Omental fat pad (tissue), 4 donors: ENCODE results near the gene TOX2. TPM values are rescaled to one million over a fixed set of nuclear protein-coding genes. Genes with fewer than 3 reads are reported as not detected.

Source experiments
- ATAC-seq: fragments of 150-250 bp; one replicate; pipeline ENCODE4 v1.9.1; 2016; ENCODE audit warnings: mild to moderate bottlenecking, moderate library complexity; ENCODE audit not compliant: low FRiP score
- DNase-seq: peaks from one replicate; pipeline ENCODE4 v3.0.0-alpha.2; 2019; ENCODE audit warnings: low spot score
- total RNA-seq, 4 donors: library from RNA; depleted of rRNA; stranded (reverse); fragments of >200 nt; gene quantifications; one replicate each; pipeline ENCODE4 v1.1.0, GENCODE V29; 2016
- TF ChIP-seq, protein P1 (sequence below), 3 donors: fragments of 450-650 bp; IDR thresholded peaks; one replicate each; pipeline ENCODE4 v1.5.1; 2016 to 2017; ENCODE audit warnings: antibody characterized with exemption in 3 of 3, mild to moderate bottlenecking in 3 of 3, moderate library complexity in 2 of 3

The TOX2 gene
- total RNA-seq, 4 donors from 2014 or later: 0.44 to 7.1 (median 1.0) TPM

GRCh38 chr20:44065401-44066340, 151.0 kb downstream of the TOX2 start:
- TF ChIP-seq, protein P1, sequence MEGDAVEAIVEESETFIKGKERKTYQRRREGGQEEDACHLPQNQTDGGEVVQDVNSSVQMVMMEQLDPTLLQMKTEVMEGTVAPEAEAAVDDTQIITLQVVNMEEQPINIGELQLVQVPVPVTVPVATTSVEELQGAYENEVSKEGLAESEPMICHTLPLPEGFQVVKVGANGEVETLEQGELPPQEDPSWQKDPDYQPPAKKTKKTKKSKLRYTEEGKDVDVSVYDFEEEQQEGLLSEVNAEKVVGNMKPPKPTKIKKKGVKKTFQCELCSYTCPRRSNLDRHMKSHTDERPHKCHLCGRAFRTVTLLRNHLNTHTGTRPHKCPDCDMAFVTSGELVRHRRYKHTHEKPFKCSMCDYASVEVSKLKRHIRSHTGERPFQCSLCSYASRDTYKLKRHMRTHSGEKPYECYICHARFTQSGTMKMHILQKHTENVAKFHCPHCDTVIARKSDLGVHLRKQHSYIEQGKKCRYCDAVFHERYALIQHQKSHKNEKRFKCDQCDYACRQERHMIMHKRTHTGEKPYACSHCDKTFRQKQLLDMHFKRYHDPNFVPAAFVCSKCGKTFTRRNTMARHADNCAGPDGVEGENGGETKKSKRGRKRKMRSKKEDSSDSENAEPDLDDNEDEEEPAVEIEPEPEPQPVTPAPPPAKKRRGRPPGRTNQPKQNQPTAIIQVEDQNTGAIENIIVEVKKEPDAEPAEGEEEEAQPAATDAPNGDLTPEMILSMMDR (IDR thresholded peaks at IDR 0.05): no peak
- DNase-seq (no peak), ATAC-seq (no peak)

DNA sequence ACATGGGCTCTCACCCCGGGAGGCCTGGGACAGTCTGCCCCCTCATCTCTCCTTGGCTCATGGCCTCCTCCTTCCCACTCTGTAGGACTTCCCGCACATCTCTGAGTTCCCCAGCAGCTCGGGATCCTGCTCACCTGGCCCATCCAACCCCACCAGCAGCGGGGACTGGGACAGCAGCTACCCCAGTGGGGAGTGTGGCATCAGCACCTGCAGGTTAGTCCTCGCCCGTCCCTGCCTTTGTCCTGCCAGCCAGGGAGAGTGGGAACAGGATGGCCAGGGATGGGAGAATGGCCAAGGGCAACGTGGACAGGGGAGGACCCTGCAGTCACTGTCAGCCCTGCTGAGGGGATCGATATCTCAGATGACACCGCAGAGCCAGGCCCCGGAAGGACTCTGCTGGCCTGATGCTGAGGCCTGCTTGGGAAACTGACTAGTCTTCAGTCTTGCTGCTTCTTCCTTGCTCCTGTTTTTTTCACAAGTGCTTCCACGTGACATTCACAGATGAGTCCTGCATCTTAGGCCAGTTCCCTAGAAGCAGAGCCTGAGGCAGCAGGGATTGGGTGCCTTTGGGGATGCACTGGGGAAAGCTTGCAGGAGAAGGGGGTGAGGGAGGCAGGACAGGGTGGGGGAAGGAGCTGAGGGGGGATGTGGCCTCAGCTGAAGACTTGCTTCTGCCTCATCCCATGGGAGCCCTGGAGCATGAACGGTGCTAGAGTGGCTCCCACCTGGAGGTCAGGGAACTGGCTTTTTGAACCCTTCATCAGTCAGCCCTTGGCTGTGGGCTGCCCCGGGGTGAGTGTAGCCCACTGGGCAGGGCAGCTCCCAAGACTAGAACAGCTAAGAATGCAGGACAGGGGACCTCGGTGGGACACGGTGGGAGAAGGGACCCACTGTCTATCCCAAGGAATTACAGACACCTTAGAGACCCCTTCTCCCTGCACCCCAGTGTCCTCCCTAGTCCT, 152.3 kb downstream of the TOX2 start:
- ATAC-seq: no peak
- DNase-seq: no peak
- TF ChIP-seq, protein P1 (IDR thresholded peaks at IDR 0.05): no peak

GRCh38 chr20:44067650-44068081, 153.0 kb downstream of the TOX2 start:
- DNase-seq: no peak
- ATAC-seq: no peak
- TF ChIP-seq, protein P1 (IDR thresholded peaks at IDR 0.05): no peak

- no peak for DNase-seq
- ATAC-seq: no peak
Measured at GRCh38 chr20:44068316-44069201, 153.9 kb downstream of the TOX2 start.

DNA sequence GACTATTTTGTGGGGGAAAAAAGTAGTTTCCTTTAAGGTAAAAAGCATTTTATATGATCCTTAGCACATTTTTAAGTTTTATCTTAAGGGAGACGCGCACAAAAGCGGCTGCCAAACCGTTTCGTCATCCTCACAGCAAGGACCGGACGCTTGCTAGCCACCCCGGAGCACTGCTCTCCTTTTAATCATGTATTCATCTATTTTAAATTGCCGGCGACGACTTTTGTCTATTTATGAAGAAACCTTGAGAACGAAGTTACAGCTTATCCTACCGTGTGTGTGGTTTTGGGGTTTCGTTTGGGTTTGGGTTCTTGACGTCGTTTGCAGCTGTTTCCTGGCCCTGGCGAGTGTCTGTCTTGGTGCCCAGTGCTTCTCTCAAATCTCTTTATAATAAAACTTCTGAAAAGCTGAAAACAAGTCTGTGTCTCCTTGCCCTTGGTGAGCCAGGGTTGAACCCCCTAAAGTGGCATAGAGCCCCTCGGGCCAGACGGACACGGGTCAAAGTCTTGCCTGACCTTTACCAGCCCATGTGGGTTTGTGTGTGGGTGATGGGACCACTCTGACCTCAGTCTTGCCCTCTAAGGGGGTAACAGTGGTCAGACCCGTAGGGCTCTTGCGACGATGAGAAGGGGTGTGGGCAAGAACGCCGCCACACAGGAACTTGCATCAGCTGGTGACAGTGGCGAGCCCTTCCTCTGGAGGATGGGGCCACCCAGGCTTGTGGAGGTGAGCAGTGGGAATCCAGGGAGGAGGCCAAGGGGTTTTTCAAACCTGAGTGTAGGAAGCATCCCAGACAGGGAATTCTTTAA, 154.8 kb downstream of the TOX2 start:
- ATAC-seq (no peak), DNase-seq (no peak)
- TF ChIP-seq, protein P1 (IDR thresholded peaks at IDR 0.05): no peak

More at GRCh38 chr20:44068316-44069201, 153.9 kb downstream of the TOX2 start:
- TF ChIP-seq, protein P1 (IDR thresholded peaks at IDR 0.05): no peak
